HepG2 (cell line): ENCODE measurements around the gene HOXA10. TPM values are rescaled to one million over a fixed set of nuclear protein-coding genes. Genes with fewer than 3 reads are reported as not detected.

ENCODE experiments used
- ARID5B ChIP-seq: IDR thresholded peaks from 2 replicates; pipeline ENCODE4 v1.4.0; 2020; ENCODE audit warnings: mild to moderate bottlenecking, missing genetic modification reagents
- GATAD2A ChIP-seq: IDR thresholded peaks from 2 replicates; pipeline ENCODE4 v1.6.1; 2016
- HIVEP1 ChIP-seq: sonication (generic); formaldehyde crosslinking; IDR thresholded peaks from 2 replicates; pipeline ENCODE4 v1.4.0; 2020; ENCODE audit warnings: mild to moderate bottlenecking, missing genetic modification reagents
- HNF1B ChIP-seq: sonication (generic); formaldehyde crosslinking; IDR thresholded peaks from 2 replicates; pipeline ENCODE4 v1.5.1; 2020; ENCODE audit warnings: mild to moderate bottlenecking, moderate library complexity, missing genetic modification reagents
- KLF12 ChIP-seq: sonication (generic); formaldehyde crosslinking; IDR thresholded peaks from 2 replicates; pipeline ENCODE4 v1.4.0; 2020; ENCODE audit warnings: missing genetic modification reagents, borderline replicate concordance
- KLF9 ChIP-seq: IDR thresholded peaks from 2 replicates; pipeline ENCODE4 v1.6.1; 2016; ENCODE audit warnings: low read depth
- MLLT10 ChIP-seq: sonication (generic); formaldehyde crosslinking; IDR thresholded peaks from 2 replicates; pipeline ENCODE4 v1.4.0; 2020; ENCODE audit warnings: missing genetic modification reagents
- NR1H2 ChIP-seq: sonication (generic); formaldehyde crosslinking; IDR thresholded peaks from 2 replicates; pipeline ENCODE4 v1.8.1; 2022; ENCODE audit warnings: low read depth, missing genetic modification reagents, borderline replicate concordance
- NRL ChIP-seq: sonication (generic); formaldehyde crosslinking; IDR thresholded peaks from 2 replicates; pipeline ENCODE4 v1.5.0; 2020; ENCODE audit warnings: missing genetic modification reagents, mild to moderate bottlenecking, moderate library complexity, borderline replicate concordance
- PLRG1 ChIP-seq: fragments of 450-650 bp; conservative IDR thresholded peaks from 2 replicates; pipeline ENCODE4 v1.6.1; 2016
- PREB ChIP-seq: sonication (generic); formaldehyde crosslinking; IDR thresholded peaks from 2 replicates; pipeline ENCODE4 v1.4.0; 2020; ENCODE audit warnings: missing genetic modification reagents
- RBM22 ChIP-seq: fragments of 200-400 bp; formaldehyde crosslinking; optimal IDR thresholded peaks from 2 replicates; pipeline ENCODE3; 2017; ENCODE audit warnings: mild to moderate bottlenecking, low read length, moderate library complexity
- SP4 ChIP-seq: sonication (generic); formaldehyde crosslinking; IDR thresholded peaks from 2 replicates; pipeline ENCODE4 v1.8.1; 2023; ENCODE audit warnings: mild to moderate bottlenecking, missing genetic modification reagents
- TARDBP ChIP-seq: sonication (generic); formaldehyde crosslinking; IDR thresholded peaks from 2 replicates; pipeline ENCODE4 v1.8.0; 2022; ENCODE audit warnings: mild to moderate bottlenecking, missing genetic modification reagents
- TRIM22 ChIP-seq: fragments of 450-650 bp; IDR thresholded peaks from 2 replicates; pipeline ENCODE4 v1.6.1; 2017
- ZNF20 ChIP-seq: sonication (generic); formaldehyde crosslinking; IDR thresholded peaks from 2 replicates; pipeline ENCODE4 v1.4.0; 2020; ENCODE audit warnings: mild to moderate bottlenecking, moderate library complexity, missing genetic modification reagents
- ZNF512 ChIP-seq: sonication (generic); formaldehyde crosslinking; IDR thresholded peaks from 2 replicates; pipeline ENCODE4 v1.4.0; 2020; ENCODE audit warnings: mild to moderate bottlenecking, missing genetic modification reagents
- ZNF678 ChIP-seq: sonication (generic); formaldehyde crosslinking; IDR thresholded peaks from 2 replicates; pipeline ENCODE4 v1.4.0; 2020; ENCODE audit warnings: mild to moderate bottlenecking, missing genetic modification reagents
- ZNF746 ChIP-seq: sonication (generic); formaldehyde crosslinking; IDR thresholded peaks from 2 replicates; pipeline ENCODE4 v1.8.0; 2022; ENCODE audit warnings: mild to moderate bottlenecking, missing genetic modification reagents
- polyA plus RNA-seq, 8 experiments: library from polyadenylated mRNA; depleted of rRNA in 3 of 8; stranded (reverse) in 7 of 8; unstranded in 1 of 8; fragments of >200 nt; fragmentation: Illumina TruSeq in 4 of 8; extraction: Trizol in 4 of 8; gene quantifications; 2 replicates each; pipeline versions ENCODE4 v1.2.1 to v1.2.3, GENCODE V29; 2011 to 2016; ENCODE audit warnings: low read depth in 4 of 8, missing spikeins in 1 of 8, mixed read lengths in 1 of 8; ENCODE audit not compliant: insufficient read depth in 1 of 8
- total RNA-seq, 5 experiments: library from RNA; depleted of rRNA; stranded (reverse); fragments of >200 nt; fragmentation: Illumina TruSeq; extraction: Trizol; gene quantifications; 2 replicates each; pipeline ENCODE4 v1.2.3, GENCODE V29; 2016; ENCODE audit warnings: low read depth in 1 of 5

Gene HOXA10
- total and polyA plus RNA-seq, 2 of the 13 experiments (the other 11 are each of a cell fraction or from before 2014, with no cell fraction given): not detected

- TF ChIP-seq PLRG1: no peak
- TF ChIP-seq RBM22: no peak
- peak; percentile 68; the same call in 1 of the 2 replicates for TF ChIP-seq ZNF746
- TF ChIP-seq TRIM22: no peak
- TF ChIP-seq SP4 (CRISPR knock-in tag): peak; percentile 49; the same call in 1 of the 2 replicates
- TF ChIP-seq PREB (CRISPR knock-in tag): no peak
- TF ChIP-seq MLLT10 (CRISPR knock-in tag): no peak
- TF ChIP-seq ZNF512 (CRISPR knock-in tag): no peak
- TF ChIP-seq HIVEP1: peak; percentile 69; the same call in 1 of the 2 replicates
- TF ChIP-seq TARDBP (CRISPR knock-in tag): peak; percentile 71
- no peak for TF ChIP-seq KLF9 (CRISPR knock-in tag)
- TF ChIP-seq ZNF678 (CRISPR knock-in tag): no peak
- TF ChIP-seq ZNF20 (CRISPR knock-in tag): no peak
- no peak for TF ChIP-seq KLF12 (CRISPR knock-in tag)
- no peak for TF ChIP-seq GATAD2A (CRISPR knock-in tag)
- TF ChIP-seq NRL (CRISPR knock-in tag): peak; percentile 86; the same call in 1 of the 2 replicates
- TF ChIP-seq HNF1B (CRISPR knock-in tag): peak; percentile 49; the same call in 1 of the 2 replicates
- no peak for TF ChIP-seq NR1H2 (CRISPR knock-in tag)
- peak; percentile 59; the same call in 1 of the 2 replicates for TF ChIP-seq ARID5B
These were observed 43.4 kb downstream of the HOXA10 start, which contains the start of gene HOXA4 (continued) for GRCh38 chr7:27130540-27131389.
